Adipose tissue (tissue), 3 donors: Measurements from ENCODE around the gene ADGRG6. TPM values are rescaled to one million over a fixed set of nuclear protein-coding genes. Genes with fewer than 3 reads are reported as not detected.
"Not testable (repeated sequence)": the region's sequence is repeated elsewhere in the genome, so short reads cannot be mapped to it uniquely, and the experiment has no call there.

Experiments used
- H3K27ac ChIP-seq: one replicate; pipeline ENCODE4 v1.5.1; 2013; ENCODE audit warnings: low read depth, low read length
- WGBS, 3 donors: extraction: QIAGEN DNeasy Blood & Tissue Kit; methylation state at CpG; one replicate each; pipeline ENCODE4 v1.1.7; 2013; 5-methylcytosine and 5-hydroxymethylcytosine counted together
- polyA plus RNA-seq, 3 donors: library from polyadenylated mRNA; stranded (reverse); fragments of 200-250 nt; gene quantifications; one replicate each; pipeline ENCODE4 v1.2.3, GENCODE V29; 2013
- donor health status: healthy with polysubstance abuse.
- donor health status: Bipolar disorder and iron deficiency.
- donor health status: healthy.

The ADGRG6 gene
- 1 to 10 TPM; 1.3 to 2.8 (median 1.9) TPM for polyA plus RNA-seq

DNA sequence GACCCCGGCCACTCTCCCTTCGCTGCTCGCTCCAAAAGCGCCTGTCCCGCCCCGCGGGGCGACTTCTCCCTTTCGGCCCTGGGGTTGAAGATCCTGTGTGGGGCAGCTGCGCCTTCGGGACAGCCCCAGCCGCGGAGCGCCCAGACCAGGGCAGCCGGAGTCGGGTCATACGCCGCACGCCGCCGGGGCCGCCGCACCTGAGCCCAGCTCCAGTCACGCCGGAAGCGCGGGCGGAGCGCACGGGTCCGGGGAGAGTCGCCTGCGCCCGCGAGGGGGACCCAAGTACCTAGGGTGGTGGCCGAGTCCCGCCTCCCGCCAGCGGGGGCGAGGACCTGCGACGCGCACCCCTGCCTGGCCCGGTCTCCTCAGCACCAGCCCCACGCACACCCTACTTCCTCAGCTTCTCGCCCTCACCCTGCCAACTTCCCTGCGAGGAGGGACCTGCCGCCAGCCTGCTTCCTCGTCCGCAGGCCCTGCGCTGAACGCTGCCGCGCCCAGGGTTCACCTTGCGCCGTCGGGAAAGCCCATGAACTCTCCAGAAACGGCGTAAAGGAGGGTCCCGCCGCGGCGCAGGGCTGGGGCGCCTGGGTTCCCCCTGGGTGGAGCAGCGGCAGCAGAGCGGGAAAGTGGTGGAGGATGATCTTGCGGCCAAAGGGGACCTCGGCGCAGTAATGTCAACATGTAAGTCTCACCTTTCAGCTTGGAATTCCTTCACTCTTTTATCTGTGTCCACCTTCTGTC is at the start of gene ADGRG6:
TSS of gene ADGRG6 (plus strand) at position 357 of the 741 bp plus-strand sequence. CDS start at position 680, 323 bp downstream.
- 1% methylated on average over 61 to 69 of the region's 69 CpGs for WGBS, 3 donors
- H3K27ac ChIP-seq = no peak within 1 kb of the TSS

DNA sequence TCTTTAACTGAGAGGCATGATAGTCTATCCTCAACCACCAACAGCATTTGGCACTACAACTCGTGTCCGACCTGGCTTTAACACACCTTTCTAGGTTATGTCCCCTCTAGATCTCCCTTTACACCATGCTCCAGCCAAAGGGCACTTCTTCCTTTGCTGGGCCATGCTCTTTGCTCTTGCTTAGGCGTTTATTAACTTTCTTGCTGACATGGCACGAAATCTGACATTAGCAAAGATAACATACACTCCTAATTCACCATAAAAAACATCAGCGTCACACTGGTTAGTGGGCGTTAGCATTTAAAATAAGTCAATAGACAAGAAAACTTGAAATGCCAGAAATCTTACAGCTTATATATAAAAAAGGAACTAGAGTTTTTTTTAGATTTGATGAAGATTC is 47.3 kb upstream of the ADGRG6 start:
- no peak overlapping the region for H3K27ac ChIP-seq
- WGBS, 3 donors = 72 to 86% (median 84%) methylated on average over 6 of the region's 6 CpGs

GRCh38 chr6:142255785-142256184 is 46.0 kb upstream of the ADGRG6 start:
- H3K27ac ChIP-seq = no peak overlapping the region
- WGBS, 3 donors = 17 to 48% (median 26%) methylated on average over 2 of the region's 2 CpGs

DNA sequence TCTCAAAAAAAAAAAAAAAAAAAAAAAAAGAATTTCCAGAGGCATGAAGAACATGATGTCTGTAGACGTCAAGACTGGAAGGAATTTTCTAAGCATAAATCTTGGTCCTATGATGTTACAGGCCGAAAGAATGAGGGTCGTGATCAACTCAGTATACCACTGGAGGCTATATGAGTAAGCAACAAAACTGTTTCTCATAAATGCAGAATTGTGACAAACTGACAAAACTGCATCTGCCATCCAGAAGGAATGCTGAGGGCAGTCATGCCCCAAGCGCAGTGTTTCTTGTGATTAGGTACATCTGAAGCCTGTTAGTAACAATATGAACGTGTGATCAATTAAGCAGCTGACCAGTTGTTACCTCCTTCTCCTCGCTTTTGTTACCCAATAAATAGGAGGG is 43.5 kb upstream of the ADGRG6 start:
- H3K27ac ChIP-seq = no peak overlapping the region
- 89 to 94% (median 91%) methylated on average over 6 of the region's 6 CpGs for WGBS, 3 donors

DNA sequence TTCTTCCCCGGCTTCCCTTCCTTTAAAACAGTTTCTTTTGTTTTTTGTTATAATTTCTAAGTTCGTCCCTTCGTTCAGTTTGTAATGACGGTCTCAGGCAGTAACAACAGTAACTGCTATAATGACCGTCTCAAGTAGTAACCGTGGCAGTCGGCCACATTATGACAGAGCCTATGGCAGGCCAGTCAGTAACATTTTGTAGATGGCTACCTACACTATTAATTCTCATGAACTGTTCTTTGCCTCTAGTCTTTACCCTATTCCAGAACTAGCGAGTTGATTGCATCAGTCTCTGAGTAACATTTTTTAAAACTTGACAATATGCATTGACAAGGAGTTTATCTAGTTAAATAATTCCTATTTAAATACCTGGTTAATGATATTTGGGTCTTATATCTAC is 43.0 kb upstream of the ADGRG6 start:
- H3K27ac ChIP-seq = no peak overlapping the region
- WGBS, 3 donors = 89 to 96% (median 95%) methylated on average over 8 of the region's 8 CpGs

GRCh38 chr6:142260748-142261147 is 41.1 kb upstream of the ADGRG6 start:
- H3K27ac ChIP-seq = no peak overlapping the region
- 71 to 87% (median 85%) methylated on average over 3 of the region's 3 CpGs for WGBS, 3 donors

- no peak overlapping the region for H3K27ac ChIP-seq
Measured at GRCh38 chr6:142262231-142262630, 39.6 kb upstream of the ADGRG6 start.

- H3K27ac ChIP-seq = no peak overlapping the region
- WGBS, 3 donors = 94 to 97% (median 95%) methylated on average over 1 of the region's 1 CpG
Measured at GRCh38 chr6:142265476-142265875, 36.3 kb upstream of the ADGRG6 start.

- no peak overlapping the region for H3K27ac ChIP-seq
Measured at GRCh38 chr6:142266060-142266459, 35.7 kb upstream of the ADGRG6 start.

DNA sequence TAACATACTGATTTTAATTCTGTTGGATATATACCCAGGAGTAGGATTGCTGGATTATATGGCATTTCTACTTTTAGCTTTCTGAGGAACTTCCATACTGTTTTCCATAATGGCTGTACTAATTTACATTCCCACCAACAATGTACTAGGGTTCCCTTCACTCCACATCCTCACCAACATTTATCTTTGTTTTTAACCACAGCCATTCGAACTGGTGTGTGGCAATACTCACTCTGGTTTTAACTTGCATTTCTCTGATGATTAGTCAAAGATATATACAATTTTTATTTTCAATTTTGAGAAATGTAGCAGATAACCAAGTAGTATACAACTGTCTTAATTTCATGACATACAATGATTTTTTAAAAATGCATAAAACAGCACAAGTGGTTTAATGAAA is 30.3 kb upstream of the ADGRG6 start:
- 70 to 84% (median 75%) methylated on average over 1 of the region's 1 CpG for WGBS, 3 donors
- no peak overlapping the region for H3K27ac ChIP-seq

More at GRCh38 chr6:142266060-142266459, 35.7 kb upstream of the ADGRG6 start:
- WGBS, 3 donors = 67 to 82% (median 79%) methylated on average over 4 of the region's 4 CpGs

DNA sequence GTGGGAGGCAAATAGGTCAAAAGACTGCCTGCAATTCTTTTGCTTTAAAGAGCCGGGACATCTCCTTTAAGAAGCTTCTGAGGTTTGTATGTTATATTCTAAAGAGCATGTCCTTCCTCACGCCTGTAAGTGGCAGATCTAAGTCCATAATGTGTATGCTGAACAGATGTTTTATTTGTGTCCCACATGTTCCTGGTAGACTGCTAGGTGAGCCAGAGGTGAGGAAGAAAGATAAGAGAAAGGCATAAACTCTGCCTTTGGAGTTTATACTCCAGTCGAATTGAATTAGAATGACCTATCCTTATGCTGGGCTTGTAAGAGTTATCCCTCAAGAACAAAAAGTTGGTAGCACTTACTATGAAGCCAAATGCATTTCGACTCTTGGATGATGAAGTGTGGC is 27.2 kb upstream of the ADGRG6 start:
- no peak overlapping the region for H3K27ac ChIP-seq
- 70 to 81% (median 79%) methylated on average over 4 of the region's 4 CpGs for WGBS, 3 donors

DNA sequence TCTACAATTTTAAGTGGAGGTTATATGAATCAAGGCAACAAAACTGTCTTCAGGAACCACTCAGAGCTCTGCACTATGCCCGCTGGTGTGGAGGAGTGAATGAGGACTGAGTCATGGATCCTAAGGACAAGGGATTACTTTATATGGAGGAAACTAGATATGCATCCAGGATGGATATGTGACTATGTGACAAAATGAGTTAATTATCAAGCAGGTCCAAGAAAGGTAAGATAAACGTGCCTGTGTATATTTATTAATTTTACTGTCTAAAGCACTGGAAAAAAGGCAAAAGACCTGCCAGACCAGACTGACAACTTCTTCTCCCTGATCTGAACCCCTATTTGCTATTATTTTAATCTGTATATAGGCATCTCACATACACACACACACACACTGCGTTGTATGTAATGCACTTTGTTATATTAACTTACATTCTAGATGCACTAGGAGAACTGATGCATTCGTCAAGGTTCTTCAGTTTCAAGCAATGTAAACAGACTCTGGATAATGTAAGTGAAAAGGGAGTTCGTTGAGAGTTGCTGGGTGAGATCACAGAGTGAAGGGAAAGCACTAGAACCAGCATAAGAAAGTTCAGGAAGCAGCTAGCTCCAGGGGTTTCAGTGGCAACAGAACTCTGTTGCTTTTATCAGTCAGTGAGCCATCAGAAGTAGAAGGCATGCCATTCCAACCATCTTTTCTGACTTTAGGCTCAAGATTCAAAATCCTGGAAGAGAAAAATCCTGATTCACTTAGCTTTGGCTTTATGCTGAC is 26.4 kb upstream of the ADGRG6 start:
- no peak overlapping the region for H3K27ac ChIP-seq
- 29 to 64% (median 63%) methylated on average over 5 of the region's 5 CpGs for WGBS, 3 donors

- 61 to 74% (median 67%) methylated on average over 1 of the region's 1 CpG for WGBS, 3 donors
- H3K27ac ChIP-seq = no peak overlapping the region
Measured at GRCh38 chr6:142276256-142276655, 25.6 kb upstream of the ADGRG6 start.

- WGBS, 3 donors = 49 to 74% (median 65%) methylated on average over 5 of the region's 5 CpGs
- no peak overlapping the region for H3K27ac ChIP-seq
Measured at GRCh38 chr6:142279350-142280180, 22.2 kb upstream of the ADGRG6 start.

GRCh38 chr6:142280265-142280664 is 21.5 kb upstream of the ADGRG6 start:
- H3K27ac ChIP-seq = no peak overlapping the region
- 55 to 94% (median 86%) methylated on average over 1 of the region's 1 CpG for WGBS, 3 donors

- no peak overlapping the region for H3K27ac ChIP-seq
- 95 to 100% (median 99%) methylated on average over 4 of the region's 4 CpGs for WGBS, 3 donors
Measured at GRCh38 chr6:142280927-142281326, 20.9 kb upstream of the ADGRG6 start.

- not testable (repeated sequence) for H3K27ac ChIP-seq
Measured at GRCh38 chr6:142283138-142283537, 18.7 kb upstream of the ADGRG6 start.

GRCh38 chr6:142284419-142284818 is 17.4 kb upstream of the ADGRG6 start:
- 76 to 86% (median 85%) methylated on average over 1 of the region's 1 CpG for WGBS, 3 donors
- no peak overlapping the region for H3K27ac ChIP-seq

More at GRCh38 chr6:142283138-142283537, 18.7 kb upstream of the ADGRG6 start:
- whole genome bisulfite sequencing, 3 donors = 94 to 99% (median 98%) methylated on average over 2 of the region's 4 CpGs
